Measurements from ENCODE around the gene INPP5A. TPM values are rescaled to one million over a fixed set of nuclear protein-coding genes. Genes with fewer than 3 reads are reported as not detected.

INPP5A gene
- total RNA-seq, 1 donor from 2014 or later = 14.2 TPM

DNA sequence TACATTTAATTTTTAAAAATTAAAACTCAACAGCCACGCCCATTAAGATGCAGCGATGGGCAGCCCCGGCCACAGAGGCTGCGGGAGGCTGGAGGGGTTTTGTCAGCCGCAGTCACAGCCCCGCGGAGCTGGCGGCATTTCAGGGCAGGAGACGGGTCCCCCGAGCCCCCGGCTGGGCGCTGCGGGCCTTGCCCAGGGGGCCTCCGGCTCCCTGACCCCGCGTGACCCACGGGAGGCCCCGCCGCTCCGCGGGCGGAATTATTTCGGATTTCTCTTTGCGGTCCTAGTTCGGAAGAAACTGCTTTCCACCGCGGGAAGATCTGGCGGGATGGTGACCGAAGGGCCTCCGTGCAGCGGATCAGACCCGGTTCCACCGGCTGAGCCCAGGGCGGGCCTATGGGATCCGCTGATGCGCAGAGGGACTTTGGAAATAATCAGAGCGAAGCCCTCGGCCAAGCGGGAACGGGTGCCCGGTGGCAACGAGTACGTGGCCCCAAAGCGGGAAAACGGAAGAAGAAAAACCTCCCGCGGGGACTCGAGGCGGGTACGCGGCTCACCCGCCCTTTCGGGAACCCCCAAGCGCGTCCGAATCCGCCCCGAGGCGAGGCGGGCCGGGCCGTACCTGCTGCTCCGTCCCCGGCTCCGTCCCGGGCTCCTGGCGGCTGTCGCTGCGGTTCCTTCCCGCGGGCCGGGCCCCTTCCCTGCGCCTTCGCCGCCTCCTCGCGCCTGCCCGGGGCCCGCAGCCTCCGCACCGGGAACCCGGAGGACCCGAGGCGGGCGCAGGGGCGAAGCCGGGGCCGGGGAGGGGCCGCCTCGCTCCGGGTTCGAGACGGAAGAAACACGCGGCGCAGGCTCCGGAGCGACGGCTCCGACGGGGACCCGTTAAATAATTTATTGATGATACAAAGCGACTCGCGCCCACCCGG lies 246.6 kb downstream of the INPP5A start:
- H3F3A ChIP-seq (ENCODE audit: low read depth) = peaks cover 21% of the 10 kb centered on the region
- H3K9ac ChIP-seq = no peak overlapping the region
- H3K4me1 Mint-ChIP-seq = peaks cover 11% of the 10 kb centered on the region
- peak; percentile 42 for DNase-seq (ENCODE audit: low spot score)
- TF ChIP-seq, protein P1, sequence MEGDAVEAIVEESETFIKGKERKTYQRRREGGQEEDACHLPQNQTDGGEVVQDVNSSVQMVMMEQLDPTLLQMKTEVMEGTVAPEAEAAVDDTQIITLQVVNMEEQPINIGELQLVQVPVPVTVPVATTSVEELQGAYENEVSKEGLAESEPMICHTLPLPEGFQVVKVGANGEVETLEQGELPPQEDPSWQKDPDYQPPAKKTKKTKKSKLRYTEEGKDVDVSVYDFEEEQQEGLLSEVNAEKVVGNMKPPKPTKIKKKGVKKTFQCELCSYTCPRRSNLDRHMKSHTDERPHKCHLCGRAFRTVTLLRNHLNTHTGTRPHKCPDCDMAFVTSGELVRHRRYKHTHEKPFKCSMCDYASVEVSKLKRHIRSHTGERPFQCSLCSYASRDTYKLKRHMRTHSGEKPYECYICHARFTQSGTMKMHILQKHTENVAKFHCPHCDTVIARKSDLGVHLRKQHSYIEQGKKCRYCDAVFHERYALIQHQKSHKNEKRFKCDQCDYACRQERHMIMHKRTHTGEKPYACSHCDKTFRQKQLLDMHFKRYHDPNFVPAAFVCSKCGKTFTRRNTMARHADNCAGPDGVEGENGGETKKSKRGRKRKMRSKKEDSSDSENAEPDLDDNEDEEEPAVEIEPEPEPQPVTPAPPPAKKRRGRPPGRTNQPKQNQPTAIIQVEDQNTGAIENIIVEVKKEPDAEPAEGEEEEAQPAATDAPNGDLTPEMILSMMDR (IDR thresholded peaks at IDR 0.05) = no peak
- peak; percentile 93 for TF ChIP-seq EZH2 (IDR thresholded peaks at IDR 0.05)
- TF ChIP-seq EZH2phosphoT487 (IDR thresholded peaks at IDR 0.05) = peak; percentile 97
- peaks cover 7% of the 10 kb centered on the region for H3K36me3 Mint-ChIP-seq
- H3K27ac ChIP-seq = no peak overlapping the region
- H2AFZ ChIP-seq (replicated peaks) = no peak overlapping the region
- peaks cover 27% of the 10 kb centered on the region for H3K4me1 ChIP-seq
- peak overlapping the region; percentile 69 for H3K4me3 Mint-ChIP-seq
- peak overlapping the region; percentile 28 for H3K4me2 ChIP-seq
- H3K79me2 ChIP-seq (ENCODE audit: low read depth) = no peaks in the 10 kb centered on the region
- H3K27ac Mint-ChIP-seq = no peak overlapping the region
- peaks cover 93% of the 10 kb centered on the region for H3K27me3 ChIP-seq
- H3K9me3 ChIP-seq (ENCODE audit: low read depth) = no peaks in the 10 kb centered on the region
- peaks cover 75% of the 10 kb centered on the region for H4K20me1 ChIP-seq (ENCODE audit: low read depth)
- peaks cover 39% of the 10 kb centered on the region for H3K27me3 Mint-ChIP-seq (ENCODE audit: insufficient read depth, low read depth)
- no peaks in the 10 kb centered on the region for H3K36me3 ChIP-seq
- no peaks in the 10 kb centered on the region for H3K9me3 Mint-ChIP-seq
- no peak overlapping the region for H3K4me3 ChIP-seq

DNA sequence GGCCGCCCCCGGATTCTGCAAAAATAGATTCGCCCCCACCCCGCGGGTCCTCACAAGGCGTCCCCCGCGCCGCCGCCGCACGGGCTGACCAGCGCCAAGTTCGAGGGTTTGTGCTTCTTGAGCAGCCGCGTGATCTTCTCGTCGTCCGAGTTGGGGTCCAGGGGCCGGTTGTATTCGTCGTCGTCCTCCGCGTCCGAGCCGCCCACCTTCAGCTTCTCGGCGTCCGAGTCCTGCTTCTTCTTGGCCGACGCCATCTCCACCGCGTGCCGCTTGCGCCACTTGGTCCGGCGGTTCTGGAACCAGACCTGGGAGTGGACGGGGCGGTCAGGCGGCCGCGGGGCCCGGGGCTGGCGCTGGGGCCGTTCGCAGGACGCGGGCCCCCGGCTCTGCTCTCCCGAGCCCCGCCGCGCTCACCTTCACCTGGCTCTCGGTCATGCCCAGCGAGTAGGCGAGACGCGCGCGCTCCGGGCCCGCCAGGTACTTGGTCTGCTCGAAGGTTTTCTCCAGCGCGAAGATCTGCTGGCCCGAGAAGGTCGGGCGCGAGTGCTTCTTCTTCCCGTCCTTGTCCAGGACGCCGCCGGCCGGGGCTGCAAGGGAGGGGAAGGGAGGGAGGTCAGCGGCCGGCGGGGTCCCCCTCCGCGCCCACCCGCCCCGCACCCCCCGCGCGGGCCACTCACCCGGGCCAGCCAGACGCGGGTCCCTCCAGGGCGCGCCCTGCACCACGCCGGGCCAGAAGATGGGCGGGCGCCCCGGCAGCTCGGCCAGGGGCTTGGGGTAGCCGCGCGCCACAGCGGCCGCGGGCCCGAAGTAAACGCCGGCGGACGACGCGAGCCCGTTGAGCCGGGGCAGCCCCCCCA lies 247.5 kb downstream of the INPP5A start:
- Histone ChIP-seq H3K4me3 (peak overlapping the region; percentile 40), H3K9ac (no peak overlapping the region), H3K36me3 (no peaks in the 10 kb centered on the region), H3K27me3 (peaks cover 98% of the 10 kb centered on the region), H2AFZ (replicated peaks) (no peak overlapping the region), H3K9me3 (ENCODE audit: low read depth) (no peaks in the 10 kb centered on the region), H3F3A (ENCODE audit: low read depth) (peaks cover 21% of the 10 kb centered on the region), H3K4me2 (peak overlapping the region; percentile 85), H3K79me2 (ENCODE audit: low read depth) (no peaks in the 10 kb centered on the region), H3K27ac (no peak overlapping the region), H4K20me1 (ENCODE audit: low read depth) (peaks cover 84% of the 10 kb centered on the region), H3K4me1 (peaks cover 29% of the 10 kb centered on the region)
- Mint-ChIP-seq H3K4me3 (no peak overlapping the region), H3K4me1 (peaks cover 11% of the 10 kb centered on the region), H3K27ac (no peak overlapping the region), H3K9me3 (no peaks in the 10 kb centered on the region), H3K36me3 (peaks cover 7% of the 10 kb centered on the region), H3K27me3 (ENCODE audit: insufficient read depth, low read depth) (peaks cover 43% of the 10 kb centered on the region)
- TF ChIP-seq, protein P1 (IDR thresholded peaks at IDR 0.05) = no peak
- TF ChIP-seq EZH2phosphoT487 (IDR thresholded peaks at IDR 0.05) = peak; percentile 95
- TF ChIP-seq EZH2 (IDR thresholded peaks at IDR 0.05) = peak; percentile 99
- DNase-seq (ENCODE audit: low spot score) = peak; percentile 56

DNA sequence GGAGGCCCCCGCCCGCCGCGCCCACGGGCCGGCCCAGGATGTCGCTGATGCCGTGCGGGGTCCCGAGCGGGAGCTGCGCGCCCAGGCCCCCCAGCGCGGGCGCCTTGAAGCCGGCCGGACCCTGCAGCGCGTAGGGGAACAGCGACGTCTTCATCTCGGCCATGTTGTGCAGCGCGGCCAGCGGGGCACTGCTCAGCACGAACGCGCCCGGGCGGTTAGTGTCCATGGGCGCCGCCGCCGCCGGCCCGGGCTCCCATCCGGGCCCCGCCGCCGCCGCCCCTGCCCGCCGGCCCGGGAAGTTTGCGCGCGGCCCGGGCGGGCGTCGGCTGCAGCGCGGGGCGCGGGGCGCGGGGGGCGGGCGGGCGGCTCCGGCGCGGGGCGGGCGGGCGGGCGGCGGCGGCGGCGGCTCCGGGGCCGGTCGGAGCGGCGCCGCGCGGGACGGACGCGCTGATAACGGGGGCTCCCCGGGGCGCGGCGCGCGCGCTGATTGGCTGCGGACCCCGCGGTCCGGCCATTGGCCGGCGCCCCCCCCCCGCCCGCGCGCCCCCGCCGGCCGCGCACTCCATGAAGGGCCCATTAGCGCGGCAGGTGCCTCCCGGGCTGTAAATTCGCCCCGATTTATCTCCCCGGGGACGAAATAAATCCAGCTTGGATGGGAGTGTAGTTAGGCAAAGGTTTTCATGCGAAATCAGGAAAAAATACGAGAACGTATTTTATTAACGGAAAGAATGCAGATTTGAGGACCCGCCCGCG lies 248.3 kb downstream of the INPP5A start, which contains the start of gene NKX6-2:
TSS of gene NKX6-2 (minus strand) at position 425 of the 753 bp plus-strand sequence. CDS start at position 226, 199 bp downstream.
- Mint-ChIP-seq H3K36me3 (peaks cover 7% of the 10 kb centered on the region), H3K27me3 (ENCODE audit: insufficient read depth, low read depth) (peaks cover 45% of the 10 kb centered on the region), H3K27ac (no peak within 1 kb of the TSS), H3K9me3 (no peaks in the 10 kb centered on the region), H3K4me3 (peak within 1 kb of the TSS; percentile 60), H3K4me1 (peaks cover 11% of the 10 kb centered on the region)
- H3K4me2 ChIP-seq = peak within 1 kb of the TSS; percentile 85
- peaks cover 29% of the 10 kb centered on the region for H3K4me1 ChIP-seq
- H3F3A ChIP-seq (ENCODE audit: low read depth) = peaks cover 21% of the 10 kb centered on the region
- H3K36me3 ChIP-seq = no peaks in the 10 kb centered on the region
- TF ChIP-seq, protein P1 (IDR thresholded peaks at IDR 0.05) = no peak
- TF ChIP-seq EZH2 (IDR thresholded peaks at IDR 0.05) (no peak), EZH2phosphoT487 (IDR thresholded peaks at IDR 0.05) (no peak)
- no peaks in the 10 kb centered on the region for H3K9me3 ChIP-seq (ENCODE audit: low read depth)
- H4K20me1 ChIP-seq (ENCODE audit: low read depth) = peaks cover 87% of the 10 kb centered on the region
- H3K27me3 ChIP-seq = peaks cover 98% of the 10 kb centered on the region
- H3K9ac ChIP-seq = no peak within 1 kb of the TSS
- peak within 1 kb of the TSS; percentile 40 for H3K4me3 ChIP-seq
- no peak within 1 kb of the TSS for H2AFZ ChIP-seq (replicated peaks)
- H3K79me2 ChIP-seq (ENCODE audit: low read depth) = no peaks in the 10 kb centered on the region
- no peak within 1 kb of the TSS for H3K27ac ChIP-seq
- peak; percentile 70 for DNase-seq (ENCODE audit: low spot score)
